Ishikawa (cell line): ENCODE results near the gene FAM47C.
"Not testable (repeated sequence)": the region's sequence is repeated elsewhere in the genome, so short reads cannot be mapped to it uniquely, and the experiment has no call there.

Source experiments
- CEBPB ChIP-seq: IDR thresholded peaks from 2 replicates; pipeline ENCODE4 v1.6.1; 2012
- CREB1 ChIP-seq: IDR thresholded peaks from 2 replicates; pipeline ENCODE4 v1.6.1; 2012; ENCODE audit warnings: low read depth
- EGR1 ChIP-seq: IDR thresholded peaks from 2 replicates; pipeline ENCODE4 v1.6.1; 2012
- EP300 ChIP-seq: IDR thresholded peaks from 2 replicates; pipeline ENCODE4 v1.6.1; 2012; ENCODE audit warnings: borderline replicate concordance
- FOXM1 ChIP-seq: IDR thresholded peaks from 2 replicates; pipeline ENCODE4 v1.6.1; 2012; ENCODE audit warnings: low read depth, borderline replicate concordance
- NFIC ChIP-seq: IDR thresholded peaks from 2 replicates; pipeline ENCODE4 v1.6.1; 2012
- RAD21 ChIP-seq: IDR thresholded peaks from 2 replicates; pipeline ENCODE4 v1.6.1; 2012; ENCODE audit warnings: low read depth
- TAF1 ChIP-seq: IDR thresholded peaks from 2 replicates; pipeline ENCODE4 v1.6.1; 2012; ENCODE audit warnings: low read depth, mild to moderate bottlenecking
- TCF12 ChIP-seq: IDR thresholded peaks from 2 replicates; pipeline ENCODE4 v1.6.1; 2012; ENCODE audit warnings: low read depth
- TEAD4 ChIP-seq: IDR thresholded peaks from 2 replicates; pipeline ENCODE4 v1.6.1; 2012
- USF1 ChIP-seq: IDR thresholded peaks from 2 replicates; pipeline ENCODE4 v1.6.1; 2012
- YY1 ChIP-seq: IDR thresholded peaks from 2 replicates; pipeline ENCODE4 v1.6.1; 2012; ENCODE audit warnings: low read depth
- ZBTB7A ChIP-seq: IDR thresholded peaks from 2 replicates; pipeline ENCODE4 v1.6.1; 2012; ENCODE audit warnings: low read depth
- TF ChIP-seq, protein P1 (sequence below): IDR thresholded peaks from 2 replicates; pipeline ENCODE4 v1.6.1; 2012
- TF ChIP-seq, protein P2 (sequence below): IDR thresholded peaks from 2 replicates; pipeline ENCODE4 v1.6.1; 2012; ENCODE audit warnings: low read depth, mild to moderate bottlenecking

FAM47C gene

DNA sequence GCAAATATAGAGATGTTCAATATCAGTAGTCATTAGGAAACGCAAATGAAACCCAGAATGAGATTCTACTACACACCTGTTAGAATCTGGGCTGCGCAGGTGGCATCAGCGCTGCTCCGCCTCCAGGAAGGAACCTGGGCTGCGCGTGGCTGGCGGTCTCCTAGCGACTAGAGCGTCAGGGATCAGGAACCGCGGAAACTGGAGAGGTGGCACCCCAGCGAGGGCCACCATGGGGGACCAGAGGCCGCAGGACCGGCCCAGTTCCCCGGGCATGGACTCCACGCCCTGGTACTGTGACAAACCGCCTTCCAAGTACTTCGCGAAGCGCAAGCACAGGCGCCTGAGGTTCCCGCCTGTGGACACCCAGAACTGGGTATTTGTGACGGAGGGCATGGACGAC lies at the start of gene FAM47C:
FAM47C (plus strand) TSS at position 185 of the 400 bp plus-strand sequence; CDS start at position 230, 45 bp downstream.
- TF ChIP-seq TCF12, TEAD4, NFIC: not testable (repeated sequence)

DNA sequence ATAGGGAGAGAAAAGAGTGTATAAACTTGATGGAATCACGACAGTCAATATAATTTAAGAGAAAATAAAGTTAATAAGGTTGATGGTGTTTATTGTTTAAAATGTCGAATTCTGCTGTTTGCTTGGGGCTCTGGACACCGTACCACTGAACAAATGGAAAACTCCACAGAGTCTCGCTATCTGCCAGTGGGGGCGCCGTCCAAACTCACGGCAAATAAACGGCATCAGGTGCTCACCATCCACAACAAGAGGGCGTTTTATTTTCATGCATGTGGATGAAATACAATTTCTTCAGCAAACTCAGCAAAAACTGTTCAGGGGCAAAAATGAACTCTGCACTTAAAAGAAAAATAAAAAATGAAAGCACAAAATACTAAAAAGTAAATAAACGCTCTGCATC lies 46.6 kb upstream of the FAM47C start:
- no peak for TF ChIP-seq TEAD4
- TF ChIP-seq YY1, result no peak
- TF ChIP-seq NFIC, result no peak
- no peak for TF ChIP-seq EP300
- TF ChIP-seq TCF12, result no peak
- TF ChIP-seq ZBTB7A, result no peak
- TF ChIP-seq FOXM1, result no peak
- TF ChIP-seq TAF1, result no peak
- TF ChIP-seq, protein P1, sequence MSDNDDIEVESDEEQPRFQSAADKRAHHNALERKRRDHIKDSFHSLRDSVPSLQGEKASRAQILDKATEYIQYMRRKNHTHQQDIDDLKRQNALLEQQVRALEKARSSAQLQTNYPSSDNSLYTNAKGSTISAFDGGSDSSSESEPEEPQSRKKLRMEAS, result no peak
- no peak for TF ChIP-seq CEBPB
- no peak for TF ChIP-seq RAD21
- TF ChIP-seq EGR1, result no peak

- TF ChIP-seq USF1 (no peak), YY1 (no peak), TCF12 (no peak), EP300 (no peak), RAD21 (no peak), ZBTB7A (0 out of 2 replicates have a peak, but pooled peaks have one; percentile 34), CEBPB (no peak)
- TF ChIP-seq, protein P2, sequence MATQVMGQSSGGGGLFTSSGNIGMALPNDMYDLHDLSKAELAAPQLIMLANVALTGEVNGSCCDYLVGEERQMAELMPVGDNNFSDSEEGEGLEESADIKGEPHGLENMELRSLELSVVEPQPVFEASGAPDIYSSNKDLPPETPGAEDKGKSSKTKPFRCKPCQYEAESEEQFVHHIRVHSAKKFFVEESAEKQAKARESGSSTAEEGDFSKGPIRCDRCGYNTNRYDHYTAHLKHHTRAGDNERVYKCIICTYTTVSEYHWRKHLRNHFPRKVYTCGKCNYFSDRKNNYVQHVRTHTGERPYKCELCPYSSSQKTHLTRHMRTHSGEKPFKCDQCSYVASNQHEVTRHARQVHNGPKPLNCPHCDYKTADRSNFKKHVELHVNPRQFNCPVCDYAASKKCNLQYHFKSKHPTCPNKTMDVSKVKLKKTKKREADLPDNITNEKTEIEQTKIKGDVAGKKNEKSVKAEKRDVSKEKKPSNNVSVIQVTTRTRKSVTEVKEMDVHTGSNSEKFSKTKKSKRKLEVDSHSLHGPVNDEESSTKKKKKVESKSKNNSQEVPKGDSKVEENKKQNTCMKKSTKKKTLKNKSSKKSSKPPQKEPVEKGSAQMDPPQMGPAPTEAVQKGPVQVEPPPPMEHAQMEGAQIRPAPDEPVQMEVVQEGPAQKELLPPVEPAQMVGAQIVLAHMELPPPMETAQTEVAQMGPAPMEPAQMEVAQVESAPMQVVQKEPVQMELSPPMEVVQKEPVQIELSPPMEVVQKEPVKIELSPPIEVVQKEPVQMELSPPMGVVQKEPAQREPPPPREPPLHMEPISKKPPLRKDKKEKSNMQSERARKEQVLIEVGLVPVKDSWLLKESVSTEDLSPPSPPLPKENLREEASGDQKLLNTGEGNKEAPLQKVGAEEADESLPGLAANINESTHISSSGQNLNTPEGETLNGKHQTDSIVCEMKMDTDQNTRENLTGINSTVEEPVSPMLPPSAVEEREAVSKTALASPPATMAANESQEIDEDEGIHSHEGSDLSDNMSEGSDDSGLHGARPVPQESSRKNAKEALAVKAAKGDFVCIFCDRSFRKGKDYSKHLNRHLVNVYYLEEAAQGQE, result no peak
Observed at GRCh38 chrX:36963069-36963808, 44.9 kb upstream of the FAM47C start.

GRCh38 chrX:36963852-36964251 lies 44.3 kb upstream of the FAM47C start:
- TF ChIP-seq ZBTB7A, result 0 out of 2 replicates have a peak, but pooled peaks have one; percentile 15
- no peak for TF ChIP-seq TCF12

DNA sequence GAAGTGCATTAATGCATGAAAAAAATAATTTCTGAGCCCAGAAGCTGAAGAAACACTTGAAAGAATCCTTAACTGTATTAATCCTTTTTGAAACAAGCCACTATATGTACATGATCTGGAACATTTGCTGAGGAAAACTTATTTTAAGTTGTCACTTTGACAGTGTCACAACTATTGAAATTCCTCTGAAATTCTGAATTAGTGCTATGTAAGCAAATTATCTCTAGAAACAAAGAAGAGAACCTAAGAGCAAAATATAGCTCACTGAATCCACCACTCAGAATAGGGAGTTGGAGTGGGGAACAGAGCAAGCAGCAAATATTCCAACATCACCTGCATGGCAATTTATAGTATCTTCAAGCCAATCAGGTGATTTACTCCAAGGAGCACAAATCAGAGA lies 34.6 kb upstream of the FAM47C start:
- TF ChIP-seq YY1, result no peak

- no peak for TF ChIP-seq EGR1
- TF ChIP-seq ZBTB7A, result no peak
- TF ChIP-seq EP300, result no peak
- TF ChIP-seq CREB1, result no peak
- no peak for TF ChIP-seq RAD21
- no peak for TF ChIP-seq USF1
- TF ChIP-seq TAF1, result no peak
Observed at GRCh38 chrX:36974911-36975310, 33.3 kb upstream of the FAM47C start.

- TF ChIP-seq, protein P1, result no peak
- TF ChIP-seq EGR1 (no peak), NFIC (no peak), TAF1 (no peak), ZBTB7A (no peak), FOXM1 (no peak), TEAD4 (no peak), TCF12 (no peak), EP300 (no peak), CEBPB (no peak), USF1 (no peak), YY1 (no peak), RAD21 (no peak)
Observed at GRCh38 chrX:36978886-36979285, 29.3 kb upstream of the FAM47C start.

DNA sequence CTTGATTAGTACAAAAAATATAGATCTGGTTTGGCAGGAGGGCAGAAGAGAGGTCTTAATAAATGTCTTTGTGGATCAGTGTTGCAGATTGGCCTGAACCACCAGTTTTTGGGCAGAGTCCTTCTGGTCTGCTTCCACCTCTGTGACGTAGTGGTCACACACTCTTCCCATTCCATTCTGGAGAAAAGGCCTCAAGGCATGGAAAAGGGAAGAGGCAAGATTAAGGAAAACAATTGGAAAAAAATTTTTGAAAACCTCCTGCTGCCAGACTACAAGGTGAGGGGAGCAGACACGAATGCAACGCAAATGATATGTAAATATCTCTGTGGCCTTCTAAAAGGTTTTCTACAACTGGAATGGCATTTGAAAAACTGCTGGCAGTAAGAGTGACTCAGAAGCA lies 24.3 kb upstream of the FAM47C start:
- TF ChIP-seq CEBPB, result no peak
- no peak for TF ChIP-seq FOXM1
- TF ChIP-seq TEAD4, result no peak
- TF ChIP-seq EGR1, result no peak
- TF ChIP-seq USF1, result no peak
